HG03520 (cell line): ENCODE results near the gene MBTPS2.
"Not testable (repeated sequence)": the region's sequence is repeated elsewhere in the genome, so short reads cannot be mapped to it uniquely, and the experiment has no call there.

ENCODE experiments used
- ATAC-seq: cut with Tn5 transposase; IDR thresholded peaks from one replicate; pipeline ENCODE4 v1.9.1; 2021; ENCODE audit warnings: mild to moderate bottlenecking, moderate library complexity; ENCODE audit not compliant: unreplicated experiment

Gene MBTPS2

DNA sequence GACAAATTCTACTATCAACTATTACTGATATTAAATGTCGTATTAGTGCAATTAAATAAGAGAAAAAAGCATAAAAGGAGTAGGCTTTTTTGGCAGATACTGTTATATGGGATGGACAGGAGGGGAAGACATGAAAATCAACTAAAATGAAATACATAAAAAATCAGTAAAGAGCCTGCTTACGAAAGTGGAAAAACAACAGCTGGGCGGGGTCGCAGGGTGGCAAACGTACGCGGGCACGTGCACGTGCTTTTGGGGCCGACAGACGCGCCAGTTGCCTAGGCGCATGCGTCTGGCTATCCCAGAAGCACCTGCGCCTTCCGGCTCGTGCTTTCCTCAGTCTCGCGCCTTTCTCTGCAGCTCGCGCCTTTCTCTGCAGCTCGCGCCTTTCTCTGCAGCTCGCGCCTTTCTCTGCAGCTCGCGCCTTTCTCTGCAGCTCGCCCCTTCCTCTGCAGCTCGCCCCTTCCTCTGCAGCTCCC is 16.6 kb downstream of the MBTPS2 start, which contains the start of gene YY2:
Gene YY2, plus strand, starts transcription at position 51 of the 479 bp plus-strand sequence. CDS start 498 bp downstream, outside the sequence.
- no peak for ATAC-seq

DNA sequence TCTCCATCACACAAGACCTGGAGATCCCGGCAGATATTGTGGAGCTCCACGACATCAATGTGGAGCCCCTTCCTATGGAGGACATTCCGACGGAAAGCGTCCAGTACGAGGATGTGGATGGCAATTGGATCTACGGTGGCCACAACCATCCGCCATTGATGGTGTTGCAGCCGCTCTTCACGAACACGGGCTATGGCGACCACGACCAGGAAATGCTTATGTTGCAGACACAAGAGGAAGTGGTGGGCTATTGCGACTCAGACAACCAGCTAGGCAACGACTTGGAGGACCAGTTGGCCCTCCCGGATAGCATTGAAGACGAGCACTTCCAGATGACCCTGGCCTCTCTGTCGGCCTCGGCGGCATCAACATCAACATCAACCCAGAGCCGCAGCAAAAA is 17.1 kb downstream of the MBTPS2 start:
- no peak for ATAC-seq

DNA sequence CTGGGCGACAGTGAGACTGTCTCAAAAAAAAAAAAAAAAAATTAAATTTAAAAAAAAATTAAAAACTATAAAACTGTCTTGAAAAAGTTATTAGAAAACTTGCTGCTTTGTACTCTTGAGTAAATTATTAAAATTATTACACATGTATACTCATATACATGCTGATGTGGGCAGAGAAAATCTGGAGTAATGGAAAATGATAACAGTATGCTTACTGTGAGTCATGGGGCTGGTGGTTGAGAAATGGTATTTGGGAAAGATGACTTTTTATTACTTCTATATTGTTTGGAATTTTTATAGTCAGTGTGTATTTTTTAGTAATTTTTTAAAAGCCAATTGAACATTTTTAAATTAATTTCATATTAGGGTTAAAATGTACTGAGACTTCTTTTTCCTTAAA is 23.8 kb downstream of the MBTPS2 start:
- no peak for ATAC-seq

DNA sequence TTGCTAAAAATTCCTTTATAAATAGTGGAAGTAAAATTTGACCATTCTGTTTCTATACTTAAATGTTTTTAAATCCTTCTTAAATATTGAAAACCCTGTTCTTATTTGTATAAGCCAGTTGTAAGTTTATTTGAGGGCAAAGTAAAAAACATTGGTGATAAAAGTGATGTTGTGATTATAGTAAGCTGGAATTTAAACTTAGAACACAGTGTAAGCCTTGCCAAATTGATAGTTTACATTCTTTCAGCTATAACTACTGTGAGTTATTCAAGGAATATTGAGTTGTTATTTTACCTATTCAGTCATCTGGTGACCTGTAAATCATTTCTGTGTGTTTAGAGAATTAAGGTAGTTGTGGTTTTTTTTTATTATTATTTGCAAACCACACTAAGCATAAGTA is 26.0 kb downstream of the MBTPS2 start:
- no peak for ATAC-seq

DNA sequence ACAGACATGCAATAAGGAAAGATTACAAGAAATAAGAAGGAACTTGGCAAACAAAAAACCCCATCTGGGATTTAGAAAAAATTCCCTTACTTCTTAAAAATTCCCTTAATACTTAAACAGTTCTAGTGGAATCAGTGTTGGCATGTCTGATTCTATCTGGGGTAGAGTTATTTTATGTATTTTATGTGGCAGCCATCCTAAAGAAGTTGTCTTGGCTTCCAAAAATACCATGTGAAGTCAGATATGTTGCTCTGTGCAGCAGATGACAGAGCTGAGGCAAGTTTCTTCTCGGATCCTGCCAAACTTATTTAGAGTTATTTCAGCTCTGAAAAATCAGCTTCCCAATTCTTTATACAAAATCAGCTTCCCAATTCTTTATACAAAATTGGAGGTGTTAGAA is 31.1 kb downstream of the MBTPS2 start:
- no peak for ATAC-seq

DNA sequence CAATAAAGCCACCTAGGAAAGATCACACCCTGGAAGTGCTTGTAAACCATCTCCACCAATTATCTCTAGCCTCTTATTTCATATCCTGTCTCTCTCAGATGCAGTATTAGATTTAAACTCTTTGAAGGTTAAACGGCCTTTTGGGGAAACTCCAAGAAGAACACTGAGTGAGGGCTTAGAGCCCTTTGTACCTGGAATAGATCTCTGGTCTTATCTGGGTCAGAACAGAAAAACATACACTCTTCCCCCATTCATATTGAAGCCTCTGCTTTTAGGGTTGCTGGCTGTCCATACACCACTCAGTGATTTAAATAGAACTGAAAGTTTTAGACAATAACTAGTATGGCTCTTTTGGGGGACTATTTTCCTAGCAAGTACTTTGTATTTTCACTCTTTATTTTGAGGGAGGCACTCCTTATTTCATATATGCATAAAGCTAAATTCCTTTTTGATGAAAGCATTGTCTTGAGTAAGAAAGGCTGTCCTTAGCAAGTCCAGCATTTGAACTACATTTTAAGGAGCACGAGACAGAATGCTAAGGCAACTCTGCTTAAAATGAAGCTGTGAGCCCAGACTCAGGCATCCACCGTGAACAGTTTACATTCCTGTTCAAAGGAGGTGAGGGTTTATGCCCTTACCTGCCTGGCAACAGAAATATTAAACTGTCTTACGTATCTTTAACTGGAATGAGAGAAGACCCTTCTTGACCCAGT is 33.8 kb downstream of the MBTPS2 start:
- no peak for ATAC-seq

DNA sequence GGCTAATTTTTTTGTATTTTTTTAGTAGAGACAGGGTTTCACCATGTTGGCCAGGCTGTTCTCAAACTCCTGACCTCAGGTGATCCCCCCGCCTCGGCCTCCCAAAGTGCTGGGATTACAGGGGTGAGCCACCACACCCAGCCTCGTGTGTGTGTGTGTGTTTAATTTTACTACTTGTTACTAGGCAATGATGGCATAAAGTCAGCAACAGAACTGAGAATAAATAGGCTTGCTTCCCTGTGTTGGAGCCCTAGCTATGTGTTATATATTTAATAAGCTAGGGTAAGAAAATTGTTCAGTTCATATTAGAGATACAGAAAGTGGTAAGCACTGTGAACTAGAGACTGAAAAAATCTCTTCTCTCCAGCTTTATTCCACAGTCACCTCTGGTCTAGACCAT is 34.8 kb downstream of the MBTPS2 start:
- not testable (repeated sequence) for ATAC-seq

DNA sequence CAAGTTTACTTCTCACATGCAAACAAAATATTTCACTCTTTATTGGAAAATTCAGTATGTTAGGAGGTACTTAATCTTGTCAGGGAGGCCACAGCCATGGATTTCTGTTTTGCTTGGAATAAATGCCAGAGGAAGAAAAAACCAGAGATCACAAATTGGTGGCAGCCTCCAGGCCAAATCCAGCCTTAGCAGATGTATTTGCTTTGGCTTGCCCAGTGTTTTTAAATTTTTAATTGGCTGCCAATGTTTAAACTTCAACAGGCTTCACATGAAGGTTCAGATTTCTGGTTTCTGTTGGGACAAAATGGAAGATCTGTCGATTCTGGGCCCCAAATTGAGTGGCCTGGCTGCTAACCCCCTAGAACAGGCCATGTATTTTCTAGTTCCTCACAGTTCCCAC is 35.6 kb downstream of the MBTPS2 start:
- no peak for ATAC-seq

DNA sequence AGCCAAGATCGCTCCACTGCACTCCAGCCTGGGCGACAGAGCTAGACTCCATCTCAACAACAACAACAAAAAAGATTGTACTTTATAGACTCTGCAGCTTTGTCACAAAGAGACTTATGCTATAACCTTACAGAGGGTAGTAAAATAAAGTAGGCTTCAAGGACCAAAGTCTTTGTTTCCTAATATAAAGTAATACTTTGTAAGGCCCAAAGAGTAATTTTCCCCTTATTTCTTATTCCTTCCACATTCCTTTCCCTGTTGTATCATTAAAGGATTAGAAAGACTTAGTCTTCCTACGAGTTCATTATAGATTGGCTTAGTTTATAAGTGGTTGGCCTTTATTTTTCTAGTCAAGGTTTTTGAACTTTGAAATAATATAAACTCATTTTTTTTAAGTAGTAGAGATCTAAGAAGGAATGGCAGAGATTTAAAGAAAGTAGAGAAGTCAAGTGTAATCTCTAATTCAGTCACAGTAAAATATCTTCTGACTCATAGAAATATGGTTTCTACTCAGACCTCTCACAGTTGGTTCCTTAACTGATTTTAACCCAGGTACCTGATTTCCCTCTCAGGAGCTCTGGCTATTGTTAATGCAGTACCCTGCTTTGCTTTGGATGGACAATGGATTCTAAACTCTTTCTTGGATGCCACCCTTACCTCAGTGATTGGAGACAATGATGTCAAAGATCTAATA is 42.6 kb downstream of the MBTPS2 start:
- no peak for ATAC-seq

DNA sequence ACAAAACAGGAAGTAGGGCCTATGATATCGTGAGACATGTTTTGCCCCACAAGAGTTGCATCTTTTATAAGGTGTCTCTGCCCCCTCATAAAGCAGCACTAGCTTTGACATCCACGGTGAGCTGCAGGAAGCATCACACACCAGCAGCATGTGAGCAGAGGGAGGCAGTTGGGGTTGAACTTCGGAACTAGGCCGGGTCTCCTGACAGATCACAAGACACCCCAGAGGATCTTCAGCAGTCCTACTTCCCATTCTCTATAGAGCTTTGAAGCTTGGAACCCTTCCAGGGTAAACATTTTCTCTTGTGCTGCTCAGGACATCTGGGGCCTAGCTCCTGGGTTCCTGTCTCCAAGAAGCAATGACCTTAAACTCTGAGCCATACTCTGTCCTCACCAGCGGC is 43.8 kb downstream of the MBTPS2 start:
- ATAC-seq = no peak

DNA sequence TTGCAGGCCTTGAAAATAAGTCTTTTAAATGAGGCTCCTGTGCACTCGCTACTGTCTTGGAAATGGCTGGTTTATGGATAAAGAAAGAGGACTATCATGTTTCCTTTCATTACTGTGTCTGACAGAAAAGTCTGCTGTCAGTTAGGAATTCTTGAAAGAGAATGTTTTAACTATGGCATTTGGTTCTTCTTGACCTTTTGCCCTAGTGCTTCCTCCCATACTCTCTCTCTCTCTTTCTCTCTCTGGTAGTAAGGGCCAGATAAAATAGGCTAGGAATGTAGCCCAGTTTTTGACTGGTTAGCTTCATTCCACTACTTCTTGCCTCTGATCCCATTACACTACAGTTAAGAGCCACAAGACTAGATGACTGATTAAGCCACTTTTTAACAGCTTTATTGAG is 46.2 kb downstream of the MBTPS2 start:
- no peak for ATAC-seq

DNA sequence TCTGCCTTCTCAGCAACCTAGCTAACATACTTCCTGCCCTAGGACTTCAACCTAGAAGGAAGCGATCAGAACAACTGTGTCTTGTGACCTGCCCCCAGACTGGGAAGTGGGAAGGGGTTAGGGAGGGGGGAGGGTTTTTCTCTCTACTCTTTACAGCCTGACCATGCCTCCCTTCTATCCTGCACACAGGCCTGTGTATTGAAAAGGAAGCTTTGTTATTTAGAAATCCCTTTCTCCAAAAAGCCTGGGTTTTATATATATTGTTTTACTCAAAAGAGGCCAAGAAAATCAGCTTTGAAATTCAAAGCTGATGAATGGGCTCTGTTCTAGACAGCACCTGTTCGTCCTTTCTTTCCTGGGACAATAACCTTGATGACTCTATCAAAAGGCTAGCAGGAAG is 65.9 kb downstream of the MBTPS2 start:
- no peak for ATAC-seq

DNA sequence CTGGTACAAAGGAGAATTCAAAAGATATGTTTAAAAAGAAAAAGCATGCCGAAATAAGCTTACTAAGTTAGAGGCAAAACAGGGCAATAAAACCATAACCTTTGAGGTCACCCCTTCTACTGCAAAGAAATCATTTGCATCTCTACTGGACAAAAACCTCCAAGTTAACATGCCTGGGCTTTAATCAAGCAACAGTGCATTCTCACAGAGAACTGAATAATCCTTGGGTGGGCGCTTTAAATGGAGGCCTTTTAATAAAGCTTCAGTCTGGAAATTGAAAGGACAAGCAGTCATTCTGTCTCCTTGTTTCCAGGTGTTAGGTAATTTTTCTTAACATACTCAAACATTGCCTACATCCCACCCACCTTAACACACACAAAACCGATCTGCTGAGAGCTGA is 66.5 kb downstream of the MBTPS2 start:
- no peak for ATAC-seq

DNA sequence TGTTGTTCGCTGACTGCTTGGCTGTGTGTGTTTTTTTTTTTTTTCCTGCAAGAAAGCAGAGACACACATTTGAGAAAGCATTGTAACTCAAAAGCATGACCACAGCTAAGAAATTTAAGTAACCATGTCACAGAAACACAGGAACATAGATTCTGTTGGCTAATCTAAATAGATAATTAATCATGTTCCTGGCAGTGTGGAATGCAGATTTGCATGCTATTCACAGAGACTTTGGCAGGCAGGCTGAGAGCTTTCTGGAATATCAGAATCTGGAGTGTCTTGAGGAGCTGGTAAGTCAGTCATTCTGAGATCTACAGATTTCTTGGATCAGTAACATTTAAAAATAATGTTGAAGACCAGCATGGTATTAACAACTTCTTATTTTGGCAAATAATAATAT is 67.8 kb downstream of the MBTPS2 start:
- ATAC-seq = no peak

DNA sequence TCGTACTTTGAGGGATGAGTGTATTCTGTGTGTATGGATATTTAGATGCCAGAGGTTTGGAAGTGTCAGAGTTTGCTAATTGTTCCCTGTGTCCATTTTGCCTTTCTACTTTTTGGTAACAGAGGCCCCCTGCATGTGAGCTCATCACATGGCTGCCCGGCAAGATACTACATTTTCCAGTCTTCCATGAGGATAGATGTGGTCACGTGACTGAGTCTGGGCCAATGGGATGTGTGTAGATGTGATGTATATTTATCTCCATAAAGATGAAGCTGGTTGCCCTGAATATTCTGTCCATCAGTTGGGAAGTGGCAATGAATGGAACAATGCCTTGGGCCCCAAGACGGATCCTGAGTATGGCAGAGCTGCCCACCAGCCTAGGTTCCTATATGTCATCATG is 72.1 kb downstream of the MBTPS2 start:
- ATAC-seq = no peak

DNA sequence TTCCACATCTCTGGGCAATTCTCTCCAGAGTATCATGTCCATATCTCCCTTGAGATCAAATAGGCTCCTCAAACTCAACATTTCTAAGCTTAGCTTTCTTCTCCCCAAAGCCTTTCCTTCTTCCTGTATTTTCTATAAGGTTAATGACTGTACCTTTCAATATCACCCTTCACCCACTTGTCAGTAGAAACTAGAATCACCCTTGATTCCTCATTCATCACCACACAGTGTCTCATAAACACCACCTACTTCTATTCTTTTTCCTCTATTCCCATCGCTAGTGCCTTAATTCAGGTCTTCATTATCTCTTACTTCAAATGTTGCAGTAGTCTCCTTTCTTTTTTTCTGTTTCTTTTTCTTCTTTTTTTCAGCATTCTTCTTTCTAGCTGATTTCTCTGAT is 72.8 kb downstream of the MBTPS2 start:
- no peak for ATAC-seq

DNA sequence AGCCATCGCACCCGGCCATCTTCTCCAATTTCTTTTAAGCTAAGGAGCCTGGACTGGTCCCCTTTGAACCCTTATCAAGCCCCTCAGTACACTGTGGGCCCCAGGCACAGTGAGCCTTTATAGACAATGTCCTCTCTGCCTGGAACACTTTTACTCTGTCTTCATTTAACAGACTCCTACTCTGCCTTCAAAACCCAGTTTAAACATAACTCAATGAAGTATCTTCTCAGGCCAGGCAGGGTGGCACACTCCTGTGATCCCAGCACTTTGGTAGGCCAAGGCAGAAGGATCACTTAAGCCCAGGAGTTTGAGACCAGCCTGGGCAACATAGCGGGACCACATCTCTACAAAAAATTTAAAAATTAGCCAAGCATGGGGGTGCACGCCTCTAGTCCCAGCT is 73.6 kb downstream of the MBTPS2 start:
- no peak for ATAC-seq

DNA sequence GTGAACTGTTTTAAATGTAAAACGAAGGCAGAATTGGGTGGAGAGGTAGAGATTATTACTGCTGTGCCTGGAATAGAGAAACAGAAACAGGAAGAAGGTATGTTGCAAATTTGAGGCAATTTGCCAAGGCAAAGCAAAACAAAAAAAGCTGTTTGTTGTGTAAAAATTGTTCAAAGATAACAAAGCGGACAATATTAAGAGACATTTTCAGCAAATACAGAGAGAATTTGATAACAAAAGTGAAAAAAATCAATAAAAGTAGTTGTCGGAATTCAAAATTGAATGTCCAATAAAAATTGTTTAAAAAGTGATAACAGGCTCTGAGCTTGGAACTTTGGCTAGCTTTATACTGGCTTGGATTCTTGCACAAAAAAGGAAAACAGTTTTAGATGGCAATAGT is 86.7 kb downstream of the MBTPS2 start:
- no peak for ATAC-seq

DNA sequence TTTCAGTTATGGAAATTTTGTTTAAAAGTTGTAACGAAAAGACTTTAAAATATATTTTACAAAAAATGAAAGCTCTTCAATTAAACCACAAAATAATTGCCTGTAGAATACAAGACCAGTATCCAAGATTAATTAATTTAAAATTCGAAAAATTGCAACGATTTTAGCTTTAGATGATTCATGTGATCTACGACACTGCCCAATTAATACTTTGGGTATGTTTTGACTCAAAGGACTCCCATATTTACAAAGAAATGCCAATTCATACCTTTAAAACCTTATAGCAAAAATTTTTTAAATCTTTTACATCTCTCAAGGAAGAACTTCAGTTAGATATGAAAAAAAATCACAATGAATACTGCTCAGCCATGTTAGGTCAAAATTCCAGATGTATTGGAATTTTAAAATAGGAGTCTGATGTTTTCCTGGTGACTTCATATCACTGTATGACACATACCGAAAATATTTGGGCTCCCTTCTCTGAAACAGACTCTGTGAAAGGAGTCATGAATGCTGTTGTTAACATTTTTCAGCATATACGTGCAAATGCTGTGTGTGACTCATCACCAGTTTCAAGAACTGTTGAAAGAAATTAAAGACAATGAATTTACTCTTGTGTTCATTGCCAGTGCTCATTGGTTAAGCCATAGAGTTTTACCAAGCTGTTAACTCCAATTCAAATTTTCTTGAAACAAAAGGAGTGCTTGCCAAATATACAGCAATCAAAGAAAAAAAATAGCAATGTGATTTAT is 87.3 kb downstream of the MBTPS2 start:
- peak; percentile 89 for ATAC-seq

DNA sequence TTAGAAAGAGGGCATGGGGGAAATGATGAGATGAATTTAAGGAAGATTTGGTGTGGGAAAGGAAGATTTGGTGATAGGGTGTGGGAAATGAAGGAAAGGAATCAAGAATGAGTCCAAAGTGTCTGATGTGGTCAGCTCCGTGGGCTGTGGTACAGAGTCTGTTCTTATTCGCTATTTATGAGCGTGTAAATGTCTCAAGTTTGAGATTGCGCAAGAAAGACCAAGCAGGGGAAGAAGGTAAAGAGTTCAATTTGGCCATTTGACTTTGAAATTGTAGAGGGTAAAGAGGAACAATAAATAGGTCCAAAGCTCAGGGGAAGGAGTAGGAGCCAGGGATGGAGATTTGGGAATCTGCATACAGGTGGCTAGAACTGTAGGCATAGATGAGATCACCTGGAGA is 89.8 kb downstream of the MBTPS2 start:
- no peak for ATAC-seq

DNA sequence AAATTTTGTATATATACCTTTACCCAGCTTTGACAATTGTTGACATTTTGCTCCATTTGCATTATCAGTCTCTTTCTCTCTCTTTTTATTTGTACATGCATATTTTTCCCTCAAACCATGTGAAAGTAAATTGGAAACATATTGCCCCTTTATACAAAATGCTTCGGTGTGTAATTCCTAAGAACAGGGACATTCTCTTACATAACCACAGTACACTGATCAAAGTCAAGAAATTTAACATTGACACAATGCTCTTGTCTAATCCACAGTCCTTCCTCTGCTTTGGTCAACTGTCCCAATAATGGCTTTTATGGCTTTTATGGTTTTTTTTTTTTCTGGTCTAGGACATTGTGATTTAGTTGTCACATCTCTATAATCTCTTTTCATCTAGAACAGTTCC is 91.6 kb downstream of the MBTPS2 start:
- no peak for ATAC-seq
